Mucosa of descending colon (tissue), 3 donors: ENCODE results near the gene LTN1. TPM values are rescaled to one million over a fixed set of nuclear protein-coding genes. Genes with fewer than 3 reads are reported as not detected.

ENCODE experiments used
- ATAC-seq: fragments of 200-7000 bp; cut with Tn5 transposase; one replicate; pipeline ENCODE4 v1.9.1; 2020; ENCODE audit warnings: mild to moderate bottlenecking, moderate library complexity
- DNase-seq, 3 donors: peaks; one replicate each; pipeline ENCODE4 v3.0.0-alpha.2; 2020
- H3K36me3 ChIP-seq: fragments of 200-600 bp; one replicate; pipeline ENCODE4 v1.8.0; 2021; ENCODE audit warnings: low read depth, mild to moderate bottlenecking
- H3K4me1 ChIP-seq: fragments of 200-600 bp; one replicate; pipeline ENCODE4 v1.8.0; 2021; ENCODE audit warnings: low read depth, mild to moderate bottlenecking
- H3K4me3 ChIP-seq: fragments of 200-600 bp; one replicate; pipeline ENCODE4 v1.8.0; 2021; ENCODE audit warnings: mild to moderate bottlenecking
- H3K9me3 ChIP-seq: fragments of 200-600 bp; one replicate; pipeline ENCODE4 v1.8.0; 2021; ENCODE audit warnings: mild to moderate bottlenecking
- intact Hi-C, 2 donors: fragments of 100-400 bp; cut with DNase I in 1 of 2; cut with micrococcal nuclease in 1 of 2; formaldehyde crosslinking; loops; one replicate each; pipeline versions ENCODE4 v1.11.0 to v1.11.1; 2022; cut with DNase I, micrococcal nuclease
- total RNA-seq, 3 donors: library from RNA; stranded (reverse); fragmentation: NEBNext Ultra II Directional in 2 of 3; extraction: Animal tissue kit (Norgen Biotek cat#: 25700) in 2 of 3; gene quantifications; one replicate each; pipeline versions ENCODE4 v1.2.1 to v1.2.4, GENCODE V29; 2021 to 2023
- TF ChIP-seq, protein P1 (sequence below): fragments of 200-600 bp; IDR thresholded peaks from one replicate; pipeline ENCODE4 v1.8.0; 2022; ENCODE audit warnings: antibody characterized with exemption, mild to moderate bottlenecking
- donor health status: DM: no; HTN: no; CAD: no; lungs with moderate emphysema.
- donor health status: DM: no; HTN: no; CAD: no.
- donor health status: DM: no; HTN: yes; CAD: no.

The LTN1 gene
- total RNA-seq, 3 donors from 2014 or later, result 24.5 to 32.7 (median 30.9) TPM

DNA sequence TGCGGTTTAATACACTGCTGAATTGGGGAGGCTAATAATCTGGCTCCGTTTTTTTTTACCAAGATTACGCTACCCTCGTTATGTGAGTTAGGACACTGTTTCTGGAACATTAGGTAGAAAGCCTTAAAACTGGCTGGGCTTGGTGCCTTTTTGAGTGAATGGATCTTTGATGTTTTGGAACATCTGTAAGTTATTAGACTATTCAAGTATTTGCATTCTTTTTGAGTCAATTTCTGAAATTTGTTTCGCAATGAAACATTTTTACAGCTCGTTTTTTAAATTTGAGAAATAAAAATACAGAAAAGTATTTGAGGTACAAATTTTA lies 106.9 kb downstream of the LTN1 start:
- no peak for ATAC-seq
- peaks cover 3% of the 10 kb centered on the region for H3K4me1 ChIP-seq
- no peaks in the 10 kb centered on the region for H3K9me3 ChIP-seq
- TF ChIP-seq, protein P1, sequence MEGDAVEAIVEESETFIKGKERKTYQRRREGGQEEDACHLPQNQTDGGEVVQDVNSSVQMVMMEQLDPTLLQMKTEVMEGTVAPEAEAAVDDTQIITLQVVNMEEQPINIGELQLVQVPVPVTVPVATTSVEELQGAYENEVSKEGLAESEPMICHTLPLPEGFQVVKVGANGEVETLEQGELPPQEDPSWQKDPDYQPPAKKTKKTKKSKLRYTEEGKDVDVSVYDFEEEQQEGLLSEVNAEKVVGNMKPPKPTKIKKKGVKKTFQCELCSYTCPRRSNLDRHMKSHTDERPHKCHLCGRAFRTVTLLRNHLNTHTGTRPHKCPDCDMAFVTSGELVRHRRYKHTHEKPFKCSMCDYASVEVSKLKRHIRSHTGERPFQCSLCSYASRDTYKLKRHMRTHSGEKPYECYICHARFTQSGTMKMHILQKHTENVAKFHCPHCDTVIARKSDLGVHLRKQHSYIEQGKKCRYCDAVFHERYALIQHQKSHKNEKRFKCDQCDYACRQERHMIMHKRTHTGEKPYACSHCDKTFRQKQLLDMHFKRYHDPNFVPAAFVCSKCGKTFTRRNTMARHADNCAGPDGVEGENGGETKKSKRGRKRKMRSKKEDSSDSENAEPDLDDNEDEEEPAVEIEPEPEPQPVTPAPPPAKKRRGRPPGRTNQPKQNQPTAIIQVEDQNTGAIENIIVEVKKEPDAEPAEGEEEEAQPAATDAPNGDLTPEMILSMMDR, result no peak
- intact Hi-C loops, result no loop called here
- H3K4me3 ChIP-seq, result no peak overlapping the region
- H3K36me3 ChIP-seq, result no peaks in the 10 kb centered on the region
- no peak for DNase-seq

DNA sequence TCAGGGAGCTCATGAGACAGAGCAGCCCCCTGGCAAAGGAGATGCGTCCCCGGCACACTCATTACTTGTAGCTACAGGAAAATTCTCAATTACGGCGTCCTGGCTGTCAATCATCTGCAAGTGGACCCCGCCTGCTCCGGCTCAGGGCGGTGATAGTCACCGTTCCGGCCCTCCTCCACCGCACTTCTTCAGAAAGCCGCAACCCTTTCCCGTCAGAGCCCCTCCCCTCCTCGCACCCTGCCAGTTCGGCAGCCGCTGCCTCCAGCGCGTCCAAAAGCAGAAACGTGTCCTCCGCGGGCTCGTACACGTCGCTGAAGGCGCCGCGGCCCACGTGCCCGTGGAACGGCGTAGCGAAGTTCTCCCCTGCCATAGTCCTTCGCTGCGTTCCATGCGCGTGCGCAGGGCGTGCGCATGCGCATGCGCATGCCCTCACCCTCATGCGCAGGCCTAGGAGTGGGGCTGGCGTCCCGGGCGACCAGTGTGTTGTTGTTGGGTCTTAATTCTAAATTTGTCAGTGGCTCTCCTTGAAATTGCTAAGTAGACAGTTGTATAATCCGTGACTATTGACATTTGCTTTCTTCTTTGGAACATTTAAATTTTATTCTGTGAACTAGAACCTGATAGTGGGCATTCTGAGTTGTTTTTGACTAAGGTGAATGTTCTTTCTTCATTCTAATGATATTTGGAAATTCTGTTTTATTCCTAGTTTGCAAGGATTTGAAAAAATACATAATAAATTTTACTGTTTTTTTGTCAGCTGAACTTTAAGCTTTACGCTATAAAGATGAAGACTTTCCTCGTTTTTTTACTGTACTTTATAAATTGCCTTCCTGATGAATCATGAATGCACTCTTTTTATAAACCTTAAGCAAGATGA lies 107.5 kb downstream of the LTN1 start:
- H3K9me3 ChIP-seq, result no peaks in the 10 kb centered on the region
- peak overlapping the region; percentile 38 for H3K4me3 ChIP-seq
- intact Hi-C loops, result no loop called here
- DNase-seq (peak; percentile 89 to 95 (median 91)), ATAC-seq (peak; percentile 98)
- H3K36me3 ChIP-seq, result no peaks in the 10 kb centered on the region
- peaks cover 3% of the 10 kb centered on the region for H3K4me1 ChIP-seq
- TF ChIP-seq, protein P1, result no peak

DNA sequence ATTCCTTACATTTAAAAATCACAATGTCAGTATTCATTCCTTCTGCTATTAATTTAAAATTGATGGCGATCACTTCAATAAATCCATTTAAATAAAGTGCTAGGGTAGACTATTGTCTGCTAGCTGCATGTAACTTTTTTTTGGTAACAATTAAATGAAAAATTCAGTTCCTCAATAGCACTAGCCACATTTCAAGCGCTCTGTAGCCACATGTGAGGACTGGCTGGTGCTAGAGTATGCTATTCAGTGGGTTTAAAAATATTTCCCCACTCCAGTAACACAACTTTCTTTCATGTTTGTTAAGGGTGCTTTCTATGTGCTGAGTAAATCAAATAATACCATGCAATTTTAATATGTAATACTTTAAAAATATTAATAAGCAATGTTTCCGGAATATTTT lies 108.2 kb downstream of the LTN1 start:
- Histone ChIP-seq H3K4me3 (peak overlapping the region; percentile 38), H3K4me1 (peaks cover 3% of the 10 kb centered on the region), H3K36me3 (no peaks in the 10 kb centered on the region), H3K9me3 (no peaks in the 10 kb centered on the region)
- intact Hi-C loops, result no loop called here
- TF ChIP-seq, protein P1, result no peak
- DNase-seq (no peak), ATAC-seq (peak; percentile 32)

DNA sequence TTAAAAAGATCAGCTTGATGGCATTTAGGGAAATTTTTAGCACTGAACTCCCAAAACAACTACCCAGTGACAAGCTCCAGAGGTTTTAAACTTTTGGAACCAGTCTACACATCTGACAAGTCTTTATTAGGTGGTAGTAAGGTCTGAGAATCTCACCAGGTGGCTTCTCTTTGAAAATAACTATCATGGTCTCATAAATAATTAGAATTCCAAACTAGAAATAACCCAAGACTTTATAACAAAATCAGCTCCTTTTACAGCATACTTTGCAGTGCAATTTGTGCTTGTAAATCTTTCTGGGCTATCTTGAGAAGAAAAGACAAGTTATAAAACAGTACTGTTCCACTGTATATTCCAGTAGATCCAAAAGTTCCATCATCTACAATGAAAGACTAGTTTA lies 108.7 kb downstream of the LTN1 start:
- H3K4me1 ChIP-seq, result peaks cover 3% of the 10 kb centered on the region
- no peaks in the 10 kb centered on the region for H3K36me3 ChIP-seq
- H3K4me3 ChIP-seq, result no peak overlapping the region
- TF ChIP-seq, protein P1, result no peak
- no peaks in the 10 kb centered on the region for H3K9me3 ChIP-seq
- ATAC-seq, result no peak
- DNase-seq, result no peak
- intact Hi-C loops, result no loop called here

DNA sequence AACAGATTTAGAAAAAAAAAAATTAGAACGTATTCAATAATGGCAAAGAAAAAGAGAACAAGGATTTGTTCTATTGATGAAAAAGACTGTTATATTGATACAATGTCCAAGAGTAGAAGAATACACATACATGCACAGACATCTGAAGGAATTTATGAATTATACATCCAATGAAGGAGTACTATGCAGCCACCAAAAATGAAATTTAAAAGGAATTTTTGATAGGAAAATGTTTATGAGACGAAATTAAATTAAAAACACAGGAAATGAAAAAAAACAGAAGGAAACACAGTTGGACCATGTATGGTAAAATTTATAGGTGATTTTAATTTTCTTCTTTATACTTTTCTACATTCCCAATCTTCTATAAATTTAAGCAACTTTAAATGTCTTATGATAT lies 110.3 kb downstream of the LTN1 start:
- TF ChIP-seq, protein P1, result no peak
- intact Hi-C loops, result no loop called here
- ATAC-seq, result no peak

More for the DNA sequence above, 110.3 kb downstream of the LTN1 start:
- Histone ChIP-seq H3K4me1 (peaks cover 3% of the 10 kb centered on the region), H3K36me3 (no peaks in the 10 kb centered on the region), H3K4me3 (no peak overlapping the region), H3K9me3 (no peaks in the 10 kb centered on the region)
- no peak for DNase-seq

Other genes starting within 250 kb of the LTN1 start
- 10 to 100 TPM in 1 of 3 donors, 1 to 10 TPM in 2; 7.7 to 15.5 (median 8.0) TPM for gene RWDD2B, start 26.5 kb upstream of the LTN1 start, total RNA-seq
- 10 to 100 TPM; 35.2 to 41.5 (median 37.6) TPM for gene USP16, start 31.8 kb upstream of the LTN1 start, total RNA-seq
- gene CCT8, start 80.8 kb upstream of the LTN1 start, total RNA-seq, result 100 to 1,000 TPM in 1 of 3 donors, 10 to 100 TPM in 2; 76.2 to 103 (median 95.1) TPM
- 1 to 10 TPM; 2.2 to 7.9 (median 4.3) TPM for gene MAP3K7CL, start 137.8 kb upstream of the LTN1 start, total RNA-seq